ENCODE results near the gene SPACDR. TPM values are rescaled to one million over a fixed set of nuclear protein-coding genes. Genes with fewer than 3 reads are reported as not detected.

The SPACDR gene
- total RNA-seq, 1 experiment from 2014 or later: not detected

- H2BK15ac ChIP-seq (ENCODE audit: low read depth, low read length): no peak overlapping the region
- no peak for DNase-seq
These were observed 26.6 kb upstream of the SPACDR start for GRCh38 chr7:100490483-100491191.

More at GRCh38 chr7:100490483-100491191, 26.6 kb upstream of the SPACDR start:
- Histone ChIP-seq H2BK20ac (ENCODE audit: low read depth, low read length, poor library complexity, severe bottlenecking) (no peak overlapping the region), H3K9me3 (ENCODE audit: control insufficient read depth, low read depth, low read length) (no peaks in the 10 kb centered on the region), H4K8ac (replicated peaks; ENCODE audit: insufficient read length, low read depth, low read length) (no peak overlapping the region), H3K4ac (ENCODE audit: low read depth, low read length) (no peak overlapping the region), H2AK5ac (ENCODE audit: insufficient read length, low read length) (no peak overlapping the region), H3K4me2 (ENCODE audit: insufficient read depth, insufficient read length, low read length) (no peak overlapping the region), H4K20me1 (ENCODE audit: control insufficient read depth, insufficient read depth, insufficient read length) (no peaks in the 10 kb centered on the region), H3K14ac (ENCODE audit: insufficient read depth, low read length) (peak overlapping the region; percentile 14; the same call in 1 of the 2 replicates), H4K5ac (ENCODE audit: insufficient read length, low read depth, low read length) (no peak overlapping the region), H3K9ac (ENCODE audit: extremely low read depth, insufficient read length, low read length) (no peak overlapping the region), H3K79me2 (ENCODE audit: insufficient read depth, low read length) (no peaks in the 10 kb centered on the region), H2BK12ac (ENCODE audit: insufficient read length, low read depth, low read length) (no peak overlapping the region), H3K18ac (ENCODE audit: insufficient read length, low read depth, low read length) (peak overlapping the region; percentile 38), H3K23me2 (ENCODE audit: insufficient read length, low read depth, low read length, poor library complexity, severe bottlenecking) (peaks cover 3% of the 10 kb centered on the region), H3K4me1 (ENCODE audit: insufficient read depth, low read length) (0 out of 2 replicates have a peak, but pooled peaks cover 2% of the 10 kb centered on the region), H4K91ac (ENCODE audit: insufficient read length, low read depth, low read length) (no peak overlapping the region), H3K79me1 (ENCODE audit: insufficient read depth, low read depth, low read length, poor library complexity, severe bottlenecking) (no peaks in the 10 kb centered on the region), H3K23ac (ENCODE audit: insufficient read length, low read depth, low read length) (no peak overlapping the region), H3K56ac (ENCODE audit: insufficient read length, low read depth, low read length) (no peak overlapping the region), H2BK5ac (ENCODE audit: insufficient read length, low read length) (no peak overlapping the region), H2AFZ (ENCODE audit: low read length) (no peak overlapping the region), H3K27me3 (ENCODE audit: insufficient read depth, low read length) (no peaks in the 10 kb centered on the region; the same call in 1 of the 2 replicates), H2BK120ac (ENCODE audit: low read depth, low read length, poor library complexity, severe bottlenecking) (no peak overlapping the region), H3T11ph (ENCODE audit: low read length) (no peak overlapping the region), H3K27ac (ENCODE audit: insufficient read length, low read depth, low read length) (no peak overlapping the region)
- TF ChIP-seq, protein P1, sequence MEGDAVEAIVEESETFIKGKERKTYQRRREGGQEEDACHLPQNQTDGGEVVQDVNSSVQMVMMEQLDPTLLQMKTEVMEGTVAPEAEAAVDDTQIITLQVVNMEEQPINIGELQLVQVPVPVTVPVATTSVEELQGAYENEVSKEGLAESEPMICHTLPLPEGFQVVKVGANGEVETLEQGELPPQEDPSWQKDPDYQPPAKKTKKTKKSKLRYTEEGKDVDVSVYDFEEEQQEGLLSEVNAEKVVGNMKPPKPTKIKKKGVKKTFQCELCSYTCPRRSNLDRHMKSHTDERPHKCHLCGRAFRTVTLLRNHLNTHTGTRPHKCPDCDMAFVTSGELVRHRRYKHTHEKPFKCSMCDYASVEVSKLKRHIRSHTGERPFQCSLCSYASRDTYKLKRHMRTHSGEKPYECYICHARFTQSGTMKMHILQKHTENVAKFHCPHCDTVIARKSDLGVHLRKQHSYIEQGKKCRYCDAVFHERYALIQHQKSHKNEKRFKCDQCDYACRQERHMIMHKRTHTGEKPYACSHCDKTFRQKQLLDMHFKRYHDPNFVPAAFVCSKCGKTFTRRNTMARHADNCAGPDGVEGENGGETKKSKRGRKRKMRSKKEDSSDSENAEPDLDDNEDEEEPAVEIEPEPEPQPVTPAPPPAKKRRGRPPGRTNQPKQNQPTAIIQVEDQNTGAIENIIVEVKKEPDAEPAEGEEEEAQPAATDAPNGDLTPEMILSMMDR (conservative IDR thresholded peaks at IDR 0.05): no peak
- Mint-ChIP-seq H3K9me3 (no peaks in the 10 kb centered on the region), H3K27me3 (ENCODE audit: low read depth) (peaks cover 19% of the 10 kb centered on the region), H3K4me3 (no peak overlapping the region), H3K4me1 (peaks cover 17 to 45% of the 10 kb centered on the region in 2 experiments), H3K27ac (peak overlapping the region in 1 of 3 experiments; percentile 25; a peak in 1 of 7 replicates), H3K36me3 (ENCODE audit: insufficient read depth in 1 of 3, low read depth in 3 of 3) (peaks cover 0 to 12% (median 3%) of the 10 kb centered on the region in 3 experiments; a peak in 2 of 7 replicates)
- WGBS (ENCODE audit: extremely low coverage, insufficient read length, low lambda C conversion rate): no CpG with 5 or more reads among the region's 25 CpGs

All from H9 (cell line).